Ectodermal cell (in vitro differentiated cells): ENCODE results near the gene NPM3. TPM values are rescaled to one million over a fixed set of nuclear protein-coding genes. Genes with fewer than 3 reads are reported as not detected.

Experiments
- H3K27ac ChIP-seq: 2 replicates; pipeline ENCODE4 v1.7.0; 2013; ENCODE audit warnings: mild to moderate bottlenecking, low read depth, low read length; ENCODE audit not compliant: insufficient read depth, poor library complexity, severe bottlenecking
- H3K27me3 ChIP-seq: 2 replicates; pipeline ENCODE4 v1.7.0; 2013; ENCODE audit warnings: mild to moderate bottlenecking, low read length; ENCODE audit not compliant: insufficient read depth, control insufficient read depth, poor library complexity, severe bottlenecking
- H3K36me3 ChIP-seq: one replicate; pipeline ENCODE4 v1.7.0; 2013; ENCODE audit warnings: low read length; ENCODE audit not compliant: control insufficient read depth, insufficient read depth
- H3K4me1 ChIP-seq: one replicate; pipeline ENCODE4 v1.7.0; 2013; ENCODE audit warnings: low read length; ENCODE audit not compliant: control insufficient read depth, insufficient read depth
- H3K4me3 ChIP-seq: 2 replicates; pipeline ENCODE4 v1.7.0; 2013; ENCODE audit warnings: low read depth, low read length, control low read depth; ENCODE audit not compliant: insufficient read depth
- H3K9me3 ChIP-seq: 2 replicates; pipeline ENCODE4 v1.7.0; 2013; ENCODE audit warnings: mild to moderate bottlenecking, low read length, moderate library complexity; ENCODE audit not compliant: control insufficient read depth
- WGBS, 2 experiments: methylation state at CpG; one replicate each; pipeline ENCODE4 v1.1.7; 2013; ENCODE audit warnings: missing lambda C conversion rate in 2 of 2; 5-methylcytosine and 5-hydroxymethylcytosine counted together
- polyA plus RNA-seq, 4 experiments: library from polyadenylated mRNA; stranded (reverse); fragments of 50-300 nt; gene quantifications; one replicate each; pipeline ENCODE4 v1.2.3, GENCODE V29; 2013

The NPM3 gene
- polyA plus RNA-seq (2013, experiment 1 of 4), result 71.5 TPM
- 65.6 TPM for polyA plus RNA-seq (2013, experiment 2 of 4)
- 66.9 TPM for polyA plus RNA-seq (2013, experiment 3 of 4)
- polyA plus RNA-seq (2013, experiment 4 of 4), result 78.8 TPM

- Histone ChIP-seq H3K27ac (peak within 1 kb of the TSS; percentile 52), H3K4me3 (peak within 1 kb of the TSS; percentile 89), H3K27me3 (peaks cover 24% of the 10 kb centered on the region), H3K4me1 (peaks cover 34% of the 10 kb centered on the region), H3K36me3 (peaks cover 21% of the 10 kb centered on the region), H3K9me3 (no peaks in the 10 kb centered on the region)
- 1 to 2% methylated on average over 54 to 56 of the region's 57 CpGs for WGBS, 2 experiments
Observed at GRCh38 chr10:101782811-101783735, at the start of gene NPM3. Gene NPM3, minus strand, starts transcription at chr10:101783446. Its CDS starts 56 bp downstream, at chr10:101783390.

DNA sequence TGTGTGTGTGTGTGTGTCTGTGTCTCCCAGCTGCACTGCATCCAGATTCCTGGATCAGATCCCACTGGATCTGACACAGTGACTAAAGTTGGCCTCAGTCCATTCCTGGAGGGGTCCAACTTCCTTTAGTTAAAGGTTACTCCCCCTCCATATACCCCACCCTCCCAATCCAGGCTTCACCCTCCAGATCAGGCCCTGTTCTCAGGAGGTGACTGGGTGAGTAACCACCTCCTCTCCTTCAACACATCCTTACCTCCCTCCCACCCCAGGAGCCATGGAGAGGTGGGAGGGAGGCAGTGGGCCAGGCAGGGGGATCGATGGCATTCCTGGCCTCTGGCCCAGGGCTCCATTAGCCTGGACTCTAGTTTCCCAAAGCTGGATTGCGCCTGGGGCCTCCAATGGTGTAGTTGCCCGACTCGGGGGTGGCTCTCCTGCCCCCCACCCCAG lies 49.1 kb upstream of the NPM3 start:
- Histone ChIP-seq H3K4me1 (peaks cover 22% of the 10 kb centered on the region), H3K27me3 (no peaks in the 10 kb centered on the region), H3K4me3 (no peak overlapping the region), H3K36me3 (no peaks in the 10 kb centered on the region), H3K27ac (no peak overlapping the region), H3K9me3 (no peaks in the 10 kb centered on the region)
- WGBS, 2 experiments, result 88 to 91% methylated on average over 4 of the region's 4 CpGs

- Histone ChIP-seq H3K4me3 (peak overlapping the region; percentile 44), H3K27me3 (no peaks in the 10 kb centered on the region), H3K9me3 (no peaks in the 10 kb centered on the region), H3K4me1 (peaks cover 22% of the 10 kb centered on the region), H3K36me3 (no peaks in the 10 kb centered on the region), H3K27ac (no peak overlapping the region)
- WGBS, 2 experiments, result 64 to 72% methylated on average over 9 of the region's 9 CpGs
Observed at GRCh38 chr10:101831169-101831811, 48.0 kb upstream of the NPM3 start.

GRCh38 chr10:101830322-101831168 lies 47.3 kb upstream of the NPM3 start:
- H3K36me3 ChIP-seq, result no peaks in the 10 kb centered on the region
- H3K27me3 ChIP-seq, result no peaks in the 10 kb centered on the region
- peak overlapping the region; percentile 48 for H3K27ac ChIP-seq
- WGBS, 2 experiments, result 3 to 4% methylated on average over 56 of the region's 56 CpGs
- peaks cover 19% of the 10 kb centered on the region for H3K4me1 ChIP-seq
- H3K4me3 ChIP-seq, result peak overlapping the region; percentile 44
- H3K9me3 ChIP-seq, result no peaks in the 10 kb centered on the region

DNA sequence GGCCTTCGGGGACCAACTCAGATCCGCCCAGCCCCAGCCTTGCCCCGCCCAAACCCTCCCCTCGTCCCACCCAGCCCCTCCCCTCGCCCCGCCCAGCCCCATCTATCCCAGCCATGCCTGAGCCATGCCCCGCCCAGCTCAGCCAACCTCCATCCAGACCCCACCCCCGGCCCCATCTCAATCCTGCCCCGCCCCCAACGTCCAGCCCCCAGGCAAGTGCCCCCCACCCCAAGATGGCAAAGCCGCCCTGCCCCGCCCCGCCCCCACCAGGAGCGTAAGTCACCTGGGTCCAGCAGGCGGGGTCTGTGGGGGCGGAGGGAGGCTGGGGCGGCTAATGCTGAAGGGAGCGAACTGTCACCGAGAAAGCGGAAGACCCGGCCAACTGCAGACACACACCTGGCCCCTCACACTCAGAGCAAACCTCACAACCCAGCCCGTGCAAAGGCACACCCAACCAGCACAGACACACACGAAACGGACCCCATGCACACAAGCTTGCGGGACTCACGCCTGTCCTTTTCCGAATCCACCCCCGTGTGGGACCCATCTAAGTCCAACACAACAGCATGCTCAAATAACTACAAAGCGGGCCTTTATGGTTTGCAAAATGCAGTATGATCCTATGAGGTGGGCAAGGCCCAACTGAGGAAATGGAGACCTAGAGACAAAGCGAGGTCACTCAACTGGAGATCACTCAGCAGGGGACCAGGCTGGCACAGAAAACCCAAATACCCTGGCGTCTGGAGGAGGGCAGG lies 46.5 kb upstream of the NPM3 start:
- H3K4me1 ChIP-seq, result peaks cover 13% of the 10 kb centered on the region
- no peaks in the 10 kb centered on the region for H3K36me3 ChIP-seq
- H3K4me3 ChIP-seq, result peak overlapping the region; percentile 44
- no peaks in the 10 kb centered on the region for H3K9me3 ChIP-seq
- H3K27me3 ChIP-seq, result no peaks in the 10 kb centered on the region
- 6 to 9% methylated on average over 21 to 26 of the region's 31 CpGs for WGBS, 2 experiments
- H3K27ac ChIP-seq, result peak overlapping the region; percentile 55

GRCh38 chr10:101828766-101829551 lies 45.7 kb upstream of the NPM3 start:
- H3K36me3 ChIP-seq, result no peaks in the 10 kb centered on the region
- H3K27ac ChIP-seq, result no peak overlapping the region
- H3K4me1 ChIP-seq, result peaks cover 13% of the 10 kb centered on the region
- H3K4me3 ChIP-seq, result peak overlapping the region; percentile 21
- no peaks in the 10 kb centered on the region for H3K9me3 ChIP-seq
- H3K27me3 ChIP-seq, result no peaks in the 10 kb centered on the region
- 66 to 68% methylated on average over 39 of the region's 39 CpGs for WGBS, 2 experiments

GRCh38 chr10:101827919-101828600 lies 44.8 kb upstream of the NPM3 start:
- 94 to 95% methylated on average over 10 of the region's 10 CpGs for WGBS, 2 experiments
- H3K27me3 ChIP-seq, result no peaks in the 10 kb centered on the region
- H3K9me3 ChIP-seq, result no peaks in the 10 kb centered on the region
- no peak overlapping the region for H3K27ac ChIP-seq
- peaks cover 13% of the 10 kb centered on the region for H3K4me1 ChIP-seq
- no peak overlapping the region for H3K4me3 ChIP-seq
- no peaks in the 10 kb centered on the region for H3K36me3 ChIP-seq

GRCh38 chr10:101826852-101827434 lies 43.7 kb upstream of the NPM3 start:
- Histone ChIP-seq H3K4me3 (no peak overlapping the region), H3K4me1 (peaks cover 13% of the 10 kb centered on the region), H3K27ac (no peak overlapping the region), H3K9me3 (no peaks in the 10 kb centered on the region), H3K27me3 (no peaks in the 10 kb centered on the region), H3K36me3 (no peaks in the 10 kb centered on the region)
- 93 to 96% methylated on average over 5 of the region's 5 CpGs for WGBS, 2 experiments
